Body of pancreas (tissue), 4 donors: Measurements from ENCODE around the gene CPLANE2. TPM values are rescaled to one million over a fixed set of nuclear protein-coding genes. Genes with fewer than 3 reads are reported as not detected.

Experiments used
- ATAC-seq: fragments of 150-250 bp; one replicate; pipeline ENCODE4 v1.9.1; 2016
- DNase-seq, 4 donors: peaks; one replicate each; pipeline ENCODE4 v3.0.0-alpha.2; 2019
- H3K27ac ChIP-seq, 4 donors: fragments of 200-600 bp; sonication (generic); 1 replicate in 3 of 4; 2 replicates in 1 of 4; pipeline versions ENCODE4 v1.5.1 to v1.6.1; 2016 to 2019; ENCODE audit warnings: mild to moderate bottlenecking in 1 of 4, mixed read lengths in 1 of 4, moderate library complexity in 1 of 4
- H3K27me3 ChIP-seq, 2 donors: fragments of 200-600 bp; sonication (generic); one replicate each; pipeline ENCODE4 v1.6.0; 2016; ENCODE audit warnings: mild to moderate bottlenecking in 1 of 2
- H3K36me3 ChIP-seq, 2 donors: fragments of 200-600 bp; sonication (generic); replicated peaks in 1 of 2; 2 replicates each; pipeline ENCODE4 v1.5.1; 2016; ENCODE audit warnings: low read depth in 2 of 2; ENCODE audit not compliant: insufficient read depth in 1 of 2
- H3K4me1 ChIP-seq: fragments of 200-600 bp; sonication (generic); one replicate; pipeline ENCODE4 v1.6.0; 2016
- H3K4me3 ChIP-seq, 2 donors: fragments of 200-600 bp; sonication (generic); 1 replicate in 1 of 2; 2 replicates in 1 of 2; pipeline ENCODE4 v1.5.1; 2016 to 2019
- H3K9me3 ChIP-seq, 3 donors: fragments of 200-600 bp; sonication (generic); 1 replicate in 2 of 3; 2 replicates in 1 of 3; pipeline ENCODE4 v1.5.1; 2016
- CTCF ChIP-seq, 7 experiments: fragments of 450-650 bp in 4 of 7; fragments of 200-600 bp in 3 of 7; sonication (generic) in 3 of 7; IDR thresholded peaks; one replicate each; pipeline ENCODE4 v1.5.1; 2016 to 2019; ENCODE audit warnings: antibody characterized with exemption in 7 of 7
- POLR2A ChIP-seq, 3 donors: fragments of 450-650 bp; IDR thresholded peaks; one replicate each; pipeline ENCODE4 v1.6.1; 2016; ENCODE audit warnings: antibody characterized with exemption in 3 of 3, mild to moderate bottlenecking in 2 of 3
- WGBS, 2 donors: methylation state at CpG; one replicate each; pipeline ENCODE4 v1.1.5; 2017; 5-methylcytosine and 5-hydroxymethylcytosine counted together
- intact Hi-C: fragments of 100-400 bp; cut with DNase I; formaldehyde crosslinking; loops from one replicate; pipeline ENCODE4 v1.15.1; 2023
- total RNA-seq, 2 donors: library from RNA; depleted of rRNA; stranded (reverse); fragments of >200 nt; gene quantifications; one replicate each; pipeline ENCODE4 v1.1.0, GENCODE V29; 2016

Gene CPLANE2
- total RNA-seq, 2 donors from 2014 or later: 3.6 TPM

DNA sequence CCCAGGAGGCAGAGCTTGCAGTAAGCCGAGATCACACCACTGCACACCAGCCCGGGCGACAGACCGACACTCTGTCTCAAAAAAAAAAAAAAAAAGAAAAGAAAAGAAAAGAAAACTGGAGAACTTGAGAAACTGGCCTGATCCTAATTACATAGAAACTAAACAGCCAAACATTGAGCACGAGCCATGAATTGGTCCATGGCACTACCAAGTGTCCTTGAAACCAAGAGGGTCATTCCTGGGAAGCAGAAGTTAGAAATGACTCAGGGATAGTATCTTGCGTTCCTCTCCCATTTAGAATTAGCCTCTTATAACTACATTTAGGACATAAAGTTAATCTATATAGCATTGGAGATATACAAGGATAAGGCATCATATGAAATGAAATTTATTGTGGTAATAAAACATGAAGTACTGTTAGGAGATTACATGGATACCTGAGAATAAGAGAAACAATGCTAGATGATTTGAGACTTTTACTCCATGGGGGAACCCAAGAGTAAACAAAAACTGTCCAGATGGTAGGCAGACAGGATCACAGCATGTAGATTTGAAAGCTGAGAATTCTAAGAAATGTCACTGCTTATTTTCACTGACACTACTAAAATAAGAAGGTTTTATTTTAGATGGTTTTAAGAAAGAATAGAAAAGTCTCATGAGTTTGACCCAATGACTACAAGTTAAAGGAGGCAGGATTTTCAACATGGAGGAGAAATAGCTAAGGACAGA, 39.5 kb upstream of the CPLANE2 start:
- Histone ChIP-seq H3K4me1 (no peaks in the 10 kb centered on the region), H3K9me3 (no peaks in the 10 kb centered on the region), H3K27ac (no peak overlapping the region), H3K4me3 (no peak overlapping the region), H3K27me3 (no peaks in the 10 kb centered on the region), H3K36me3 (no peaks in the 10 kb centered on the region)
- ATAC-seq: no peak
- no peak for DNase-seq
- TF ChIP-seq CTCF (IDR thresholded peaks at IDR 0.05): no peak
- no peak for TF ChIP-seq POLR2A (IDR thresholded peaks at IDR 0.05)
- WGBS, 2 donors: 89 to 93% methylated on average over 6 of the region's 6 CpGs
- intact Hi-C loops: no loop called here

GRCh38 chr1:16275591-16275990, 38.6 kb upstream of the CPLANE2 start:
- no peaks in the 10 kb centered on the region for H3K27me3 ChIP-seq
- ATAC-seq: no peak
- no peak overlapping the region for H3K27ac ChIP-seq
- DNase-seq: no peak
- H3K9me3 ChIP-seq: no peaks in the 10 kb centered on the region
- no peaks in the 10 kb centered on the region for H3K36me3 ChIP-seq
- WGBS, 2 donors: 85% methylated on average over 7 of the region's 7 CpGs
- no peak overlapping the region for H3K4me3 ChIP-seq
- intact Hi-C loops: no loop called here
- TF ChIP-seq POLR2A (IDR thresholded peaks at IDR 0.05) (no peak), CTCF (IDR thresholded peaks at IDR 0.05) (no peak)
- no peaks in the 10 kb centered on the region for H3K4me1 ChIP-seq

- no peak overlapping the region for H3K27ac ChIP-seq
- TF ChIP-seq CTCF (IDR thresholded peaks at IDR 0.05) (no peak), POLR2A (IDR thresholded peaks at IDR 0.05) (no peak)
- intact Hi-C loops: no loop called here
- DNase-seq: no peak
- H3K27me3 ChIP-seq: no peaks in the 10 kb centered on the region
- H3K36me3 ChIP-seq: no peaks in the 10 kb centered on the region
- H3K9me3 ChIP-seq: no peaks in the 10 kb centered on the region
- peaks cover 15% of the 10 kb centered on the region for H3K4me1 ChIP-seq
- ATAC-seq: no peak
- H3K4me3 ChIP-seq: no peak overlapping the region
Measured at GRCh38 chr1:16267690-16268180, 30.8 kb upstream of the CPLANE2 start.

DNA sequence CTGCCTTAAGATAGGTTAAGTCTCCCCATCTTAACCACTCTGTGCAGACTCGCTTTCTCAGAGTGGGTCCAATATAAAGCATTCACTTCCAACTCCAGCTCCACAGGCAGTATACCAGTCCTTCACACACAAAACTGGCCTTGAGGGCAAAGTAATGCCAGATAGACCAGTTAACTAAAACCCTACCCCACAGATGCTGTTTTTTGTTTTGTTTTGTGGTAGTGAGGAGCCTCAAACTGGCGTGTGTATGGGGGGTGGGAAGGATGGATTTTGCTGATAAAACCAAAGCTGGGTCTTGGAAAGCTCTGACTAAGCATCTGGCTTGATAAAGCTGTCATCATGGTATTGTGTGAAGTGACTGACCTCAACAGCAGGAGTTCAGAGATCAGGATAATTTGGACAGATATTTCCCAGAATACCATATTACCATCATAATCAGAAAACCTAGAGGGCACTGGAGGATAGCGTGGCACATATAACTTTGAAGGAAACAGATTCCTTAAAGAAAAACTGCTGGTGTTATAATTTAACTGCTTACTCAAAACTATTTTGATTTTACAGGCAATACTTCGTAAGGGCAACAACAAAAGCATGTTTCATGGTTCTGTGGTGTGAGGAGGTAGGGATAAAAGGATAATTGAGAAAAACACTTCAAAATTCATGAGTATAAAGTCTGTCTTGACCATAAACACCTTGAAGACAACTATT, 29.6 kb upstream of the CPLANE2 start:
- 75 to 85% methylated on average over 4 of the region's 4 CpGs for WGBS, 2 donors
- Histone ChIP-seq H3K27me3 (no peaks in the 10 kb centered on the region), H3K4me1 (peaks cover 15% of the 10 kb centered on the region), H3K36me3 (no peaks in the 10 kb centered on the region), H3K27ac (no peak overlapping the region), H3K4me3 (no peak overlapping the region), H3K9me3 (no peaks in the 10 kb centered on the region)
- ATAC-seq: no peak
- DNase-seq: no peak
- intact Hi-C loops: no loop called here
- TF ChIP-seq POLR2A (IDR thresholded peaks at IDR 0.05) (no peak), CTCF (IDR thresholded peaks at IDR 0.05) (no peak)
